Stimulated activated CD4-positive, alpha-beta T cell treated with anti-CD3 and anti-CD28 coated beads, TNF-alpha, amount 100 ng/mL, for 24 hours (primary cell): ENCODE data around the gene CD28.

Experiments used
- DNase-seq, 3 experiments: peaks; one replicate each; pipeline ENCODE4 v3.0.0-alpha.2; 2020; ENCODE audit warnings: low read depth in 3 of 3

The CD28 gene

GRCh38 chr2:203706403-203706802, at the start of gene CD28:
Gene CD28, plus strand, starts transcription at chr2:203706639. Its CDS starts 58 bp downstream, at chr2:203706697.
- DNase-seq = peak; percentile 75 to 87 (median 75)

GRCh38 chr2:203659331-203660049, 46.9 kb upstream of the CD28 start:
- no peak for DNase-seq

DNA sequence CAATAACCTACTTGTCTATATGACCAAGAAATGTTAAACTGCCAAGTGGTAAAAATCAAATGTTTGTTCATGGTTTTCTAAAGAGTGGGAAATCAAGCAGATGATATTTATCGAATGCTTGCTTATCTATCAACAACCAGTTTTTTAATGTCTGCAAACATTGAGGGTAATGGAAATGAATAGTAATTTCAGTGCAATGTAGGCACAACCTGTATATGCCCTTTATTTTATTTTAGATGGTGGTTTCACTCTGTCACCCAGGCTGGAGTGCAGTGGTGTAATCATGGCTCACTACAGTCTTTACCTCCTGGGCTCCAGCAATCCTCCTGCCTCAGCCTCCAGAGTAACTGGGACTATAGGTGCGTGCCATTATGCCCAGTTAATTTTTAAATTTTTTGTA, 46.0 kb upstream of the CD28 start:
- no peak for DNase-seq

GRCh38 chr2:203661279-203661908, 45.0 kb upstream of the CD28 start:
- DNase-seq = no peak

DNA sequence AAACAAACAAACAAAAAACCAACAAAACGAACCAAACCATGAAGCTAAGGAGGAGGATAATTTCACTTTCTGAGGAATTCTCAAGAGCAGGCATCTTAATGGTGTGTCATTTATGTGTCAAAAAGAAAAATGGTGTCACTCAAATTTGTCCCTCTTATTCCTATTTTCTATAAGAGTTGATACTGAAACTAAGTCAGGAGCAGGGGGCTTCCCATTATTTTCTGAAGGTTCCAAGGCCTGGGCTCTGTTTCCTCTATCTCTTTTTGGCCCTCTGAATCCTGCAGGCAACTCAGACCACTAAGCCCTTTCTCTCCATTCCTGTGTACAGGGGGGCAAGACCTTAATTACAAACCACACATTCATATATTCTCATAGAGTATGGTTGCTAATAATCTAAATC, 44.0 kb upstream of the CD28 start:
- no peak for DNase-seq

- DNase-seq = no peak
Measured at GRCh38 chr2:203662951-203663350, 43.5 kb upstream of the CD28 start.

GRCh38 chr2:203664029-203664755, 42.2 kb upstream of the CD28 start:
- DNase-seq = no peak

DNA sequence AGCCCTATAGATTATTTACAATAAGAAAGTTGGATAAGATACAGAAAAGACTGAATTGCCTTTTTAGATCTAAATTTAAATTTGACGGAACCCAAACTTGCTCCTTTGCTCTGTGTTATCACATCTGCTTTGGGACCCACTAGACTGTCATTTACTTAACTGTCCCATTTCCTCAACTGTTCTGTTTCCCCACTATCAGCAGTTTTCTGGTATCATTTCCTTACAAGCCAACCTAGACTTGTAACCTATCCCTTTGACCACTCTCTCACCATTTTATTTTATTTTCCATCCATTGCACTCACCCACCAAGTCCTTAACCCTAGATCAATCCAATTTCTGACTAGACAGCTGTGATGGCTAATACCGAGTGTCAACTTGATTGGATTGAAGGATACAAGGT, 38.6 kb upstream of the CD28 start:
- DNase-seq = no peak

DNA sequence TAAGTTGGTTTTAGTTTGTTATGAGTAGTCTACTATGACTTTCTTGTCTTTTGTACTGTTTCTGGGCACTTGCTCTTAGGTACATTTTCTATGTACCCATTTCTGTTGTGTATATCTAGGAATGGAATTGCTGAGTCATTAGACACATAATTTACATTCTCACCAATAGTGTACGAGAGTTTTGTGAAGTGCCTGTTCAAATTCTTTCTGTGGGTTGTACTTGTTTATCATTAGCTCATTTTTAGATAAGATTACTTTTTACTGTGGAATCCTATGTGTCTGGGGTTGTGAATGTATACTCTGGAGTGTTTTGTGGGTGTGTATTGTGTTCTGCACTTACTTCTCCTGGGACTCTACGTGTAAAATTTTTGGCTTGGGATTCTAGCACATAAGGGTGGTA, 36.6 kb upstream of the CD28 start:
- no peak for DNase-seq

- no peak for DNase-seq
Measured at GRCh38 chr2:203670939-203671338, 35.5 kb upstream of the CD28 start.

DNA sequence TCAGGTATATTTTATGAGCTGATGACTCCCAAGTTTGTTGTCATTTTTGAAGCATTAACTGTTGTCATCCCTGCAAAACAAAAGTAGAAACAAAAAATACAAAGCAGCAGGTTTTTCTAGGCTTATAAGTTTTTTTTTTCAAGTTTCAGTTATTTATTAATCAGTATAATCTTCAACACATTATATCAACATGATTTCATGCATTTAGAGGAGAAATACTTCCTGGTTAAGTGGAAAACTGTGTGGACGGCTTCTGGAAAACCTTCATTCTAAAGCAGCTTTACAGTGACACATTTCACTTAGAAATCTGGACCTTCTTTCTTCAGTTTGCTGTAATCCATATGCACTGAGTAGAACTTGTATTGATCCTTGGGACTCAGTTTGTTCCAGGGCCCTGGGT, 34.6 kb upstream of the CD28 start:
- no peak for DNase-seq

GRCh38 chr2:203672856-203673255, 33.6 kb upstream of the CD28 start:
- DNase-seq = no peak

GRCh38 chr2:203673933-203674332, 32.5 kb upstream of the CD28 start:
- peak in 1 of 3 experiments; percentile 17 for DNase-seq

DNA sequence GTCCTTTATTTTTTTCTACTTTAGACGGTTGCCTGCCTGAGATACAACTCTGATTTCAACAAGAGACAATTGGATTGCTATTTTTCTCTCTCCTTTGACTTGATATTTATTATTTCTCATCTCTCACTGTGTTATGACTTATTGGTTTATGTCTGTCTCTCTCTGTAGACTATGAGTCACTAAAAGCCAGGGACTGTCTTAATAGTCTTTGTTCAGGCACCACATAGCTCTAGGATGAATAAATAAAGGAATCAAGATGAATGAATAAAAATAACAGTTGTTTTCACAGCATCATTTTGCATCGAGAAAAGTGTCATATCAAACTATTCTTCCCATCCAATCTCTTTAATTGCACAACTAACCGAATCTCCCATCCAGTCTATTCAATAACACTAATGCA, 31.4 kb upstream of the CD28 start:
- no peak for DNase-seq

DNA sequence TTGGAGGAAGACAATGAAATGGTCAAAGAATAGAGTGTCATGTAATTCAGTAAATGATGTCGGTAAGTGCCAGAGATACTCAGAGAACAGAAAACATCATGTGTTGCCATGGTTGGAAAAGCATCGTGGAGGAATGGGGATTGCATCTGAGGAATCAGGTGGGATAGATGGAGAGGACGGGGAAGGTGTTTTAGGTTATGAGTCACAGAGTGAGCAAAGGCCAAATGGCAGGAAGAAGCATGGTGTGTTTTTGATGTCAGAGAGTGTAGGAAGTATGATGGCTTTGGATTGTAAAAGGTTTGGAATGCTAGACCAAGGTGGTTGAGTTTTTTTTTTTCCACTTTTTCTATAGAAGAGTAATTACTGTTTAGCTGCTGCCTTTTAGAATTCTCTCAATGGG, 27.5 kb upstream of the CD28 start:
- no peak for DNase-seq

GRCh38 chr2:203679401-203679800, 27.0 kb upstream of the CD28 start:
- no peak for DNase-seq

DNA sequence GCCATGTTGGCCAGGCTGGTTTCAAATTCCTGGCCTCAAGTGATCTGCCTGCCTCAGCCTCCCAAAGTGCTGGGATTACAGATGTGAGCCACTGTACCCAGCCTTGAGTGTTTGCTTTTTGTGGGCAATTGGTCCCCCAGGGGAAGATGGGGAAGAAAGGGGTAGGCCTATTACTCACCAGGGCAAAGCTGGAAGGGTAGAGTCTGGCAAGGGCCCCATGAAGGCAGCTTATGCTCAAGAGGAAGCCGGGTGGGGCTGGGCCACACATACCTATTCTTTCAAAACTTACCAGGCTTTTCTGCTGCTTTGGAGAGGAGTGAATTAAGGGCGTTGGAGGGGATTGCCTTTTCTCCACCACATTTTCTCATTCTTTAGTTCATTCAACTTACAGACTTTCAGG, 24.5 kb upstream of the CD28 start:
- no peak for DNase-seq

GRCh38 chr2:203682688-203683130, 23.7 kb upstream of the CD28 start:
- no peak for DNase-seq

DNA sequence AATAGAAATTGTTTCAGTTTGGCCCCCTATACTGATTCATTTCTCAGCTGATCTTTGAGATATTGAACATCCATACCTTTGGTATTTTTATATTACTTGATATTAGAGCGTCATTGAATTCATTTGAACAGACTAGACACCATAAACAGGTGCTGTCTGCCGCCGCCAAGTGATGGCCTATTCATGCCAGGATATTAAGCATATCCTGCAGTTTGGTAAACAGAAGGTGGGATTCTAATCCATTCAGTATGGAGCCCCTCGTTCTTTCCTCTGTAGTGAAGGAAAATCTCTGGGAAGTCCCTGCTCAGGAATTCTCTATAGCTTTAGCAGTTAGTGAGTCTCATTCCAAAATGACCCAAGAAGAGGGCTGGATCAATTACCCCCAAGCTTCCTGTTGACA, 23.0 kb upstream of the CD28 start:
- DNase-seq = no peak

DNA sequence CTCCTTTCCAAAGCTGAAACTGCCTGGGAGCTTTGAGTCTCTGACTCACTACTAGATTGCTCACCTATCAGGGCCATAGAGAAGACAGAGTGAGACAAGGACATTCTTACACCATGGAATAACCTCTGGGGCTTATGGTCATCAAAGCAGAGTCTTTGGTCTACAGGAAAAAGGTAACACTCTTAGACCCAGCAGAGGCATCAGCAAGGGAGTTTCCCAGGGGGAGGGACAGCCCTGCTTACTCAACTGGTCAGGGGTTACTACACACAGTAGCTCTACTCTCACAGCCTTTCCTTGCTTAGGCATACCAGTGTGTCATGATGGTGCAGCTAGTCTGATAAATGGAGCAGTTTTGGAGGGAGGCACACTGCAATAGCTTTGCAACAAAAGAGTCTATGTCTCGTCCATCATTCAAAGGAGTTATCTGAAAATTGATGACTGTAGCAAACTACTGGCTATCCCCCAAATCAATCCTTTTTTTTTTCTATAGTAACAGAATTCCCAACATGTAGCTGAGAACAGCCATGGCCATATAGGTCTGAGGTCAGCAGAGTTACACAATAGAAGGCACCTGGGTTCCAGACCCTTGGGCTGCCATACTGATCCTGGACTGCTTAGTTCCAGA, 22.4 kb upstream of the CD28 start:
- peak in 1 of 3 experiments; percentile 11 for DNase-seq

DNA sequence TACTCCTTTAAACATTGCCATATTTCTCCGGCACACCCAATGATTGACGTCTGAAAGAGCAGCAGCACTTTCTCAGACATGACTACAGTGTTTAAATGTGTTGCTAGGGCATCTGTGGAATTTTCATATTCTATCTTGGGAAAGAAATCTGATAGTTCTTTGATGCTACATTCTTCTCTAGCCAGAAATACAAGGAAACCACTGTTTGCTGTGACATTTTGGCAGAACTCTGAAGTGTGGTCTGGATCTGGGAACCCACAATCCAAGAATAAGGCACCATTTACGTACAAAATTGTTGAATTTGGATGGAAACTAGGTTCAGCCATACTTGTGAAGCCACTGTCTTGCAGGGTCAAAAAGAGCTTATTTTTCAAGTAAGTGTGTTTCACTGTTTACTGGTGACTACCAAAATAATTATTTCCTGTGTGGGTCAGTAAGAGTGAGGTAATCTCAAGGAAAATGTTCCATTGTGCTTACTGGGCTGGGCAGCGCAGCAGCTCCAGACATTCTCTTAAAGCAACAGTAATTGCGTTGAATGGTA, 21.3 kb upstream of the CD28 start:
- DNase-seq = no peak

- DNase-seq = no peak
Measured at GRCh38 chr2:203685789-203686420, 20.5 kb upstream of the CD28 start.
